Left ventricle myocardium inferior (tissue), 1 donor: ENCODE measurements around the gene MYT1. TPM values are rescaled to one million over a fixed set of nuclear protein-coding genes. Genes with fewer than 3 reads are reported as not detected.

ENCODE experiments used
- DNase-seq: peaks from one replicate; pipeline ENCODE4 v3.0.0-alpha.2; 2020
- H3K27ac ChIP-seq: fragments of 200-600 bp; replicated peaks from 2 replicates; pipeline ENCODE4 v1.8.0; 2021
- H3K27me3 ChIP-seq: fragments of 200-600 bp; 2 replicates; pipeline ENCODE4 v1.8.0; 2021; ENCODE audit warnings: low read depth
- H3K36me3 ChIP-seq: fragments of 200-600 bp; 2 replicates; pipeline ENCODE4 v1.8.0; 2021
- H3K4me1 ChIP-seq: fragments of 200-600 bp; 2 replicates; pipeline ENCODE4 v1.8.0; 2021
- H3K4me3 ChIP-seq: fragments of 200-600 bp; 2 replicates; pipeline ENCODE4 v1.8.0; 2021; ENCODE audit warnings: mild to moderate bottlenecking, moderate library complexity
- H3K9me3 ChIP-seq: fragments of 200-600 bp; replicated peaks from 2 replicates; pipeline ENCODE4 v1.8.0; 2021
- CTCF ChIP-seq: fragments of 200-600 bp; IDR thresholded peaks from 2 replicates; pipeline ENCODE4 v1.8.0; 2021; ENCODE audit warnings: antibody characterized with exemption, mild to moderate bottlenecking, borderline replicate concordance
- intact Hi-C: fragments of 100-400 bp; cut with micrococcal nuclease; formaldehyde crosslinking; loops from one replicate; pipeline ENCODE4 v1.11.0; 2022
- total RNA-seq: library from RNA; stranded (reverse); fragmentation: NEBNext Ultra II Directional; extraction: Animal tissue kit (Norgen Biotek cat#: 25700); gene quantifications from one replicate; pipeline ENCODE4 v1.2.1, GENCODE V29; 2021
- donor health status: DM: no; HTN: yes; CAD: no; lungs with severe emphysema.

MYT1 gene
- total RNA-seq, 1 donor from 2014 or later = 0.11 TPM

DNA sequence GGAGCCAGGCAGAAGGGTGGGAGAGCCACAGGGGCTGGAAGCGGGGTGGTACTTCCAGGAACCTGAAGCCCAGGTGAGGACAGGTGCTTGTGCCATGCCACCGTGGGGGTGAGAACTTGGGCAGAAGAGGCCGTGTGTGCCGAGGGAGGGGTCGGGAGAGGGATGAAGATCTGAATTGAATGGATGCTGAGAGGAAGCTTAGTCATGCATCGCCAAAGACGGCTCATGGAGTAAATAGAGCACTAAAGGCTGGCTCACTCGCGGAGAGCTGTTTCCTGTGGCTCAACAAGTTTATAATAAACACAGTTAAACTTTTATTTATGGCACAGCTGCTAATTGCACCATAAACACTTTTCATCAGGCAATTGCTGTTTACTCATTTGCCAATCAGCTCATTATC is 21.7 kb upstream of the MYT1 start:
- TF ChIP-seq CTCF = no peak
- Histone ChIP-seq H3K4me1 (no peaks in the 10 kb centered on the region), H3K36me3 (no peaks in the 10 kb centered on the region), H3K9me3 (peaks cover 11% of the 10 kb centered on the region), H3K27me3 (peaks cover 57% of the 10 kb centered on the region), H3K27ac (no peak overlapping the region), H3K4me3 (no peak overlapping the region)
- DNase-seq = no peak
- intact Hi-C loops = no loop called here

DNA sequence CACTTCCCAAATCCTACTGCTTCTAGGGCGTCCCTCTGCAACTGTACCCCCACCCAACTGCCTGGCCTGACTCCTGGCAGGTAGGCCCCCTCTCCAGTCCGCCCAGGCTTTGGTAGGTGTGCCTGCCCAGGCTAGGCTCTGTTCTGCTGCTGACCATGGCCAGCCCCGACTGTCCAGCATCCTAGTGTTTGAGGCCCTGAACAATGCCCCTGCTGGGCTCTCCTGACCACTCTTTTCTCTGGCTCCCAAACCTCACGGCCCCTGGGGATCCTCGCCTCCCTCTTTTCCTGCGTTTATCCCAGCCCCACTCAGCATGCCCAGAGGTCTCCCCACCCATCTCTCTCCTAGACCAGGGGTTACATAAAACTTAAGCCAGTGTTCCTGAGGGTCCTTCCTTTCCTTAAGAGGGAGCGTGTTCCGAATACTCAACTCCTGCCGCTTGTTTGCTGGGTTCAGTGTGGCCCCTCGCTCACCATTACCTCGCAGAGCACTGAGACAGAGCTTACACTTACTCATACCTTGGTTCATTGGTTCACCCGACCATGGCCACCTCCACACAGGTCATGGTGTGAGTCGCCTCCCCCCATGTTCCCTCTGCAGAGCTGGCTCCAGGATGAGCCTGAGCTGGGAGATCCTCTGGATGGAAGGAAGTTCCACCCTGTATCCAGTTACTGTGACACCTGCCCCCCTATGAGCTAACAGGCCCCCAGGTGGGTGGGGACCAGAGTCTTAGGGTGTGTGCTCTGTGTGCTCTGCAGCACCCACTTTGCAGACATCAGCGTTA is 21.0 kb upstream of the MYT1 start:
- no peak for DNase-seq
- Histone ChIP-seq H3K9me3 (peaks cover 11% of the 10 kb centered on the region), H3K4me1 (no peaks in the 10 kb centered on the region), H3K36me3 (no peaks in the 10 kb centered on the region), H3K4me3 (no peak overlapping the region), H3K27me3 (peaks cover 60% of the 10 kb centered on the region), H3K27ac (no peak overlapping the region)
- intact Hi-C loops = no loop called here
- TF ChIP-seq CTCF = no peak

DNA sequence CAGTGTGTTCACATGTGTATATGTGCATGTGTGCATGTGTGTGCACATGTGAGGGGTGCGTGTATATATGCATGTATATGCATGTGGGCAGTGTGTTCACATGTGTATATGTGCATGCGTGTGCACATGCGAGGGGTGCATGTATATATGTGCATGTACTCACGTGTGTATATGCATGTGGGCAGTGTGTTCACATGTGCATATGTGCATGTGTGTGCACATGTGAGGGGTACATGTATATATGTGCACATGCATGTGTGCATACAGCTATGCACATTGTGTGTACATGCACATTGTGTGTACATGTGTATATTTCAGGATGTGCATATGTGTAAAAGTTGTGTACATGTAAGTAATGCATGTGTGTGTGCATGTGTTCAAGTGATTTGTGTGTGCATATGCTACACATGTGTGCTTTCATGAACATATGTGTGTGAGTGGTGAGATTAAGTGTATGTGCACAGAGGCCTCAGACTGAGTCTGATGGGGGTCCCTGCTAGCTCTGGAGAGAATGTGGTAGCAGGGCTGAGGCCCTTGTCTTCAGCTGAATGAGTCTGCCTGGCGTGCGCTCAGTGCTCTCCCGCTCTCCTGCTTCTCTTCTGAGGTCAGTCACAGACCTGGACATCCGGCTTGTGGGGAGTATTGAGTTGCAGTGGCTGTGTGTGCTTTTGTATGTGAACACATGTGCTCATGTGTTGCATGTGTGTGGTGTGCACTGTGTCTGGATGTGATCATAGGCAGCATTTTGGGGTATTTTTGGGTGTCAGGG is 19.9 kb upstream of the MYT1 start:
- Histone ChIP-seq H3K4me1 (no peaks in the 10 kb centered on the region), H3K27me3 (peaks cover 65% of the 10 kb centered on the region), H3K27ac (no peak overlapping the region), H3K9me3 (peaks cover 11% of the 10 kb centered on the region), H3K4me3 (no peak overlapping the region), H3K36me3 (no peaks in the 10 kb centered on the region)
- DNase-seq = no peak
- intact Hi-C loops = no loop called here
- no peak for TF ChIP-seq CTCF

GRCh38 chr20:64145458-64146300 is 18.6 kb upstream of the MYT1 start:
- Histone ChIP-seq H3K27me3 (peaks cover 65% of the 10 kb centered on the region), H3K27ac (no peak overlapping the region), H3K9me3 (peaks cover 11% of the 10 kb centered on the region), H3K4me3 (no peak overlapping the region), H3K36me3 (no peaks in the 10 kb centered on the region), H3K4me1 (no peaks in the 10 kb centered on the region)
- intact Hi-C loops = no loop called here
- DNase-seq = no peak
- no peak for TF ChIP-seq CTCF

GRCh38 chr20:64146301-64146935 is 17.8 kb upstream of the MYT1 start:
- no peak overlapping the region for H3K27ac ChIP-seq

More at GRCh38 chr20:64146301-64146935, 17.8 kb upstream of the MYT1 start:
- Histone ChIP-seq H3K27me3 (peaks cover 60% of the 10 kb centered on the region), H3K9me3 (peaks cover 11% of the 10 kb centered on the region), H3K4me1 (no peaks in the 10 kb centered on the region), H3K4me3 (no peak overlapping the region), H3K36me3 (no peaks in the 10 kb centered on the region)
- DNase-seq = no peak
- TF ChIP-seq CTCF = no peak
- intact Hi-C loops = no loop called here
